K562 (cell line): Measurements from ENCODE around the gene CDK11B.
"Not testable (repeated sequence)": the region's sequence is repeated elsewhere in the genome, so short reads cannot be mapped to it uniquely, and the experiment has no call there.

Source experiments
- ATF2 ChIP-seq: sonication (generic); formaldehyde crosslinking; IDR thresholded peaks from 2 replicates; pipeline ENCODE4 v1.8.1; 2022; ENCODE audit warnings: missing genetic modification reagents
- BHLHE40 ChIP-seq: IDR thresholded peaks from 2 replicates; pipeline ENCODE4 v1.6.1; 2011; ENCODE audit warnings: low read length, improper control_type of control experiment
- CTCF ChIP-seq, 3 experiments: IDR thresholded peaks in 2 of 3; conservative IDR thresholded peaks in 1 of 3; 2 replicates each; pipeline ENCODE4 v1.5.1; 2011 to 2012; ENCODE audit warnings: low read length in 3 of 3, mild to moderate bottlenecking in 3 of 3, control low read depth in 2 of 3, improper control_type of control experiment in 1 of 3, inconsistent platforms in 1 of 3, low read depth in 1 of 3, mixed read lengths in 1 of 3, moderate library complexity in 1 of 3; ENCODE audit not compliant: insufficient read depth in 2 of 3
- EGR1 ChIP-seq: fragments of 450-650 bp; conservative IDR thresholded peaks from 2 replicates; pipeline ENCODE4 v1.6.1; 2017; ENCODE audit warnings: mild to moderate bottlenecking
- ESRRA ChIP-seq: fragments of 450-650 bp; IDR thresholded peaks from 2 replicates; pipeline ENCODE4 v1.6.1; 2014; ENCODE audit warnings: low read depth, mild to moderate bottlenecking, moderate library complexity, borderline replicate concordance
- JUNB ChIP-seq: fragments of 450-650 bp; formaldehyde crosslinking; conservative IDR thresholded peaks from 2 replicates; pipeline ENCODE4 v1.4.0; 2020; ENCODE audit warnings: mild to moderate bottlenecking
- MYC ChIP-seq, 2 experiments: fragments of 250-450 bp in 1 of 2; sonication (Bioruptor Pico) in 1 of 2; IDR thresholded peaks; 2 replicates each; pipeline versions ENCODE4 v1.5.1 to v1.6.1; 2012 to 2021; ENCODE audit warnings: low read depth in 2 of 2, borderline replicate concordance in 1 of 2, improper control_type of control experiment in 1 of 2, low read length in 1 of 2, mild to moderate bottlenecking in 1 of 2, moderate library complexity in 1 of 2
- RCOR1 ChIP-seq, 2 experiments: IDR thresholded peaks; 2 replicates each; pipeline ENCODE4 v1.6.1; 2012; ENCODE audit warnings: low read depth in 2 of 2, low read length in 2 of 2, borderline replicate concordance in 1 of 2, improper control_type of control experiment in 1 of 2
- SETDB1 ChIP-seq: IDR thresholded peaks from one replicate; pipeline ENCODE4 v1.6.1; 2012; ENCODE audit warnings: low read length, control low read depth, inconsistent platforms
- SMAD1 ChIP-seq: fragments of 150-350 bp; IDR thresholded peaks from 2 replicates; pipeline ENCODE4 v1.6.1; 2014; ENCODE audit warnings: low read length, low read depth; ENCODE audit not compliant: partially characterized antibody
- TF ChIP-seq, protein P1 (sequence below): fragments of 250-450 bp; sonication (Bioruptor Pico); IDR thresholded peaks from 2 replicates; pipeline ENCODE4 v1.5.1; 2021; ENCODE audit warnings: mild to moderate bottlenecking
- TF ChIP-seq, protein P2 (sequence below): fragments of 450-650 bp; IDR thresholded peaks from 2 replicates; pipeline ENCODE4 v1.6.1; 2018; ENCODE audit warnings: mild to moderate bottlenecking, low read depth; ENCODE audit not compliant: partially characterized antibody
- TF ChIP-seq, protein P3 (sequence below): fragments of 200-800 bp; sonication (Bioruptor generic); IDR thresholded peaks from 2 replicates; pipeline ENCODE4 v1.6.1; 2017; ENCODE audit warnings: missing genetic modification characterization, missing compliant biosample characterization

- TF ChIP-seq SETDB1; RCOR1 (IDR thresholded peaks at IDR 0.05; ENCODE audit: borderline replicate concordance in 1 of 2, low read depth in 2 of 2, low read length in 2 of 2); JUNB (CRISPR knock-in tag); BHLHE40; SMAD1; ATF2 (CRISPR knock-in tag): not testable (repeated sequence)
- TF ChIP-seq, protein P1, sequence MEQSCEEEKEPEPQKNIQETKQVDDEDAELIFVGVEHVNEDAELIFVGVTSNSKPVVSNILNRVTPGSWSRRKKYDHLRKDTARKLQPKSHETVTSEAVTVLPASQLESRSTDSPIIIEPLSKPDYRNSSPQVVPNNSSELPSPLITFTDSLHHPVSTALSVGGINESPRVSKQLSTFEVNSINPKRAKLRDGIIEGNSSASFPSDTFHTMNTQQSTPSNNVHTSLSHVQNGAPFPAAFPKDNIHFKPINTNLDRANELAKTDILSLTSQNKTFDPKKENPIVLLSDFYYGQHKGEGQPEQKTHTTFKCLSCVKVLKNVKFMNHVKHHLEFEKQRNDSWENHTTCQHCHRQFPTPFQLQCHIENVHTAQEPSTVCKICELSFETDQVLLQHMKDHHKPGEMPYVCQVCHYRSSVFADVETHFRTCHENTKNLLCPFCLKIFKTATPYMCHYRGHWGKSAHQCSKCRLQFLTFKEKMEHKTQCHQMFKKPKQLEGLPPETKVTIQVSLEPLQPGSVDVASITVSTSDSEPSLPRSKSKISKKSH (CRISPR knock-in tag), result not testable (repeated sequence)
- TF ChIP-seq EGR1 (peak; percentile 58), MYC (IDR thresholded peaks at IDR 0.05; ENCODE audit: low read depth, low read length) (peak; percentile 72), MYC (CRISPR knock-in tag; IDR thresholded peaks at IDR 0.05; ENCODE audit: borderline replicate concordance, low read depth) (peak; percentile 38; the same call in 1 of the 2 replicates), CTCF (IDR thresholded peaks at IDR 0.05 in 2 of 3, conservative IDR thresholded peaks at IDR 0.05 in 1 of 3; ENCODE audit: insufficient read depth in 2 of 3, low read depth in 1 of 3, low read length in 3 of 3) (peak; percentile 12 to 46 (median 21); a peak in 3 of 6 replicates), ESRRA (peak; percentile 95)
- TF ChIP-seq, protein P2, sequence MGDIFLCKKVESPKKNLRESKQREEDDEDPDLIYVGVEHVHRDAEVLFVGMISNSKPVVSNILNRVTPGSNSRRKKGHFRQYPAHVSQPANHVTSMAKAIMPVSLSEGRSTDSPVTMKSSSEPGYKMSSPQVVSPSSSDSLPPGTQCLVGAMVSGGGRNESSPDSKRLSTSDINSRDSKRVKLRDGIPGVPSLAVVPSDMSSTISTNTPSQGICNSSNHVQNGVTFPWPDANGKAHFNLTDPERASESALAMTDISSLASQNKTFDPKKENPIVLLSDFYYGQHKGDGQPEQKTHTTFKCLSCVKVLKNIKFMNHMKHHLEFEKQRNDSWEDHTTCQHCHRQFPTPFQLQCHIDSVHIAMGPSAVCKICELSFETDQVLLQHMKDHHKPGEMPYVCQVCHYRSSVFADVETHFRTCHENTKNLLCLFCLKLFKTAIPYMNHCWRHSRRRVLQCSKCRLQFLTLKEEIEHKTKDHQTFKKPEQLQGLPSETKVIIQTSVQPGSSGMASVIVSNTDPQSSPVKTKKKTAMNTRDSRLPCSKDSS, result not testable (repeated sequence)
- TF ChIP-seq, protein P3, sequence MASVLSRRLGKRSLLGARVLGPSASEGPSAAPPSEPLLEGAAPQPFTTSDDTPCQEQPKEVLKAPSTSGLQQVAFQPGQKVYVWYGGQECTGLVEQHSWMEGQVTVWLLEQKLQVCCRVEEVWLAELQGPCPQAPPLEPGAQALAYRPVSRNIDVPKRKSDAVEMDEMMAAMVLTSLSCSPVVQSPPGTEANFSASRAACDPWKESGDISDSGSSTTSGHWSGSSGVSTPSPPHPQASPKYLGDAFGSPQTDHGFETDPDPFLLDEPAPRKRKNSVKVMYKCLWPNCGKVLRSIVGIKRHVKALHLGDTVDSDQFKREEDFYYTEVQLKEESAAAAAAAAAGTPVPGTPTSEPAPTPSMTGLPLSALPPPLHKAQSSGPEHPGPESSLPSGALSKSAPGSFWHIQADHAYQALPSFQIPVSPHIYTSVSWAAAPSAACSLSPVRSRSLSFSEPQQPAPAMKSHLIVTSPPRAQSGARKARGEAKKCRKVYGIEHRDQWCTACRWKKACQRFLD (CRISPR knock-in tag), result peak; percentile 90
Observed at GRCh38 chr1:1658583-1659549, at the start of gene CDK11B.
